Esophagus muscularis mucosa (tissue), 4 donors: ENCODE data around the gene MSH3. TPM values are rescaled to one million over a fixed set of nuclear protein-coding genes. Genes with fewer than 3 reads are reported as not detected.
"Not testable (repeated sequence)": the region's sequence is repeated elsewhere in the genome, so short reads cannot be mapped to it uniquely, and the experiment has no call there.

Experiments used
- DNase-seq: peaks from one replicate; pipeline ENCODE4 v3.0.0-alpha.2; 2017; ENCODE audit errors: extremely low spot score
- H3K27ac ChIP-seq, 4 donors: fragments of 200-600 bp; sonication (generic); replicated peaks in 1 of 4; 1 replicate in 3 of 4; 2 replicates in 1 of 4; pipeline ENCODE4 v1.5.1; 2016 to 2019; ENCODE audit warnings: mild to moderate bottlenecking in 1 of 4
- H3K27me3 ChIP-seq, 4 donors: fragments of 200-600 bp; sonication (generic); one replicate each; pipeline versions ENCODE4 v1.5.1 to v1.6.0; 2016 to 2019
- H3K36me3 ChIP-seq, 4 donors: fragments of 200-600 bp; sonication (generic); one replicate each; pipeline ENCODE4 v1.5.1; 2016 to 2019
- H3K4me1 ChIP-seq, 4 donors: fragments of 200-600 bp; sonication (generic); one replicate each; pipeline ENCODE4 v1.5.1; 2016 to 2019
- H3K4me3 ChIP-seq, 4 donors: fragments of 200-600 bp; sonication (generic); 1 replicate in 2 of 4; 2 replicates in 2 of 4; pipeline ENCODE4 v1.5.1; 2016 to 2019; ENCODE audit warnings: mild to moderate bottlenecking in 4 of 4, moderate library complexity in 1 of 4
- H3K9me3 ChIP-seq, 4 donors: fragments of 200-600 bp; sonication (generic); 1 replicate in 3 of 4; 2 replicates in 1 of 4; pipeline ENCODE4 v1.5.1; 2016 to 2019
- CTCF ChIP-seq, 3 experiments: fragments of 200-600 bp in 2 of 3; fragments of 450-650 bp in 1 of 3; sonication (generic) in 2 of 3; IDR thresholded peaks; one replicate each; pipeline ENCODE4 v1.5.1; 2017 to 2019; ENCODE audit warnings: antibody characterized with exemption in 3 of 3, mild to moderate bottlenecking in 2 of 3, moderate library complexity in 1 of 3
- EP300 ChIP-seq: sonication (generic); formaldehyde crosslinking; IDR thresholded peaks from one replicate; pipeline ENCODE4 v1.6.1; 2017; ENCODE audit warnings: antibody characterized with exemption
- POLR2A ChIP-seq: fragments of 450-650 bp; IDR thresholded peaks from one replicate; pipeline ENCODE4 v1.6.1; 2017; ENCODE audit warnings: antibody characterized with exemption, moderate library complexity, mild to moderate bottlenecking, low read depth
- POLR2AphosphoS5 ChIP-seq, 2 donors: sonication (generic); formaldehyde crosslinking; IDR thresholded peaks; one replicate each; pipeline ENCODE4 v1.6.1; 2017; ENCODE audit warnings: antibody characterized with exemption in 2 of 2
- WGBS: methylation state at CpG from one replicate; pipeline ENCODE4 v1.1.5; 2018; 5-methylcytosine and 5-hydroxymethylcytosine counted together
- intact Hi-C: fragments of 100-400 bp; cut with DNase I; formaldehyde crosslinking; loops from one replicate; pipeline ENCODE4 v1.15.1; 2023
- total RNA-seq, 4 donors: library from RNA; depleted of rRNA; stranded (reverse); fragments of >200 nt; gene quantifications; one replicate each; pipeline versions ENCODE4 v1.1.0 to v1.2.1, GENCODE V29; 2016

MSH3 gene
- total RNA-seq, 4 donors from 2014 or later = 7.6 to 11.6 (median 9.3) TPM

- H3K4me3 ChIP-seq = no peak overlapping the region
- TF ChIP-seq CTCF (IDR thresholded peaks at IDR 0.05) = no peak
- TF ChIP-seq POLR2AphosphoS5 (IDR thresholded peaks at IDR 0.05) = no peak
- TF ChIP-seq EP300 = no peak
- no peak for TF ChIP-seq POLR2A
- H3K27me3 ChIP-seq = no peaks in the 10 kb centered on the region
- no peak for DNase-seq
- H3K36me3 ChIP-seq = peaks cover 13 to 46% (median 33%) of the 10 kb centered on the region in 4 donors
- 62% methylated on average over 1 of the region's 1 CpG for WGBS
- intact Hi-C loops = loop anchor here (5.0 kb wide), 1 partner anchor 169 kb away; the partner anchor contains the start of gene FAM151B
- no peak overlapping the region for H3K27ac ChIP-seq
- H3K4me1 ChIP-seq = peaks cover 12 to 21% (median 19%) of the 10 kb centered on the region in 4 donors
- H3K9me3 ChIP-seq = no peaks in the 10 kb centered on the region
These were observed 2.0 kb downstream of the MSH3 start for GRCh38 chr5:80656425-80656824.

DNA sequence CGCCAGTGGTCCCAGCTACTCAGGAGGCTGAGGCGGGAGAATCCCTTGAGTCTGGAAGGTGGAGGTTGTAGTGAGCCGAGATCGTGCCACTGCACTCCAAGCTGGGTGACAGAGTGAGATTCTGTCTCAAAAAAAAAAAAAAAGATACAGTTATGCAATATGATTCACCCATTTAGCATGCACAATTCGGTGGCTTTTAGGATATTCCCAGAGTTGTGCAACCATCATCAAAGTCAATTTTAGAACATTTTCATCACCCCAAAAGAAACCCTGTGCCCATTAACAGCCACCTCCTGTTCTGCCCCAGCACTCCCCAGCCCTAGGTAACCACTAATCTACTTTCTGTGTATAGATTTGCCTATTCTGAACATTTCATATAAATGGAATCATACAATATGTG is 4.7 kb downstream of the MSH3 start:
- no peak for DNase-seq
- Histone ChIP-seq H3K36me3 (peaks cover 13 to 63% (median 33%) of the 10 kb centered on the region in 4 donors), H3K9me3 (no peaks in the 10 kb centered on the region), H3K4me3 (no peak overlapping the region), H3K4me1 (peaks cover 7 to 9% (median 8%) of the 10 kb centered on the region in 4 donors), H3K27ac (no peak overlapping the region), H3K27me3 (no peaks in the 10 kb centered on the region)
- intact Hi-C loops = loop anchor here (5.0 kb wide), 1 partner anchor 172 kb away; the partner anchor contains the start of gene FAM151B
- no peak for TF ChIP-seq EP300
- TF ChIP-seq POLR2A = no peak
- no peak for TF ChIP-seq CTCF (IDR thresholded peaks at IDR 0.05)
- no peak for TF ChIP-seq POLR2AphosphoS5 (IDR thresholded peaks at IDR 0.05)
- 93% methylated on average over 5 of the region's 5 CpGs for WGBS

- H3K27ac ChIP-seq, H3K9me3 ChIP-seq, DNase-seq, intact Hi-C loops, H3K27me3 ChIP-seq, H3K4me3 ChIP-seq, H3K4me1 ChIP-seq: not testable (repeated sequence)
- WGBS = 86% methylated on average over 7 of the region's 7 CpGs
- H3K36me3 ChIP-seq = peaks cover 16 to 73% (median 36%) of the 10 kb centered on the region in 4 donors
These were observed 6.2 kb downstream of the MSH3 start for GRCh38 chr5:80660661-80661060.

DNA sequence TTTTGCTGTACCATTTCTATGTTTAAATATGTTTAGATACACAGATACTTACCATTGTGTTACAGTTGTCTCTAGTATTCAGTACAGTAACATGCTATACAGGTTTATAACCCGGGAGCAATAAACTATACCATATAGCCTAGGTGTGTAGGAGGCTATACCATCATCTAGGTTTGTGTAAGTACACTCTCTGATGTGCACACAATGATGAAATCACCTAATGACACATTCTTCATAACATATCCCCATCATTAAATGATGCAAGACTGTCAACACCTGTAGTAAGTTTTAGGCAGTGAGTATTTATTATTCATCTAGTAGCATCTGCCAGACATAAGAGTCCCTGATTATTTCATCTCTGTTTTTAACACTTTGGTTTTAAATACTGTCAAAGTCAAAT is 7.7 kb downstream of the MSH3 start:
- H3K9me3 ChIP-seq = no peaks in the 10 kb centered on the region
- H3K4me3 ChIP-seq = no peak overlapping the region
- DNase-seq = no peak
- H3K36me3 ChIP-seq = peaks cover 20 to 78% (median 37%) of the 10 kb centered on the region in 4 donors
- 61% methylated on average over 1 of the region's 1 CpG for WGBS
- no peaks in the 10 kb centered on the region for H3K27me3 ChIP-seq
- intact Hi-C loops = no loop called here
- H3K27ac ChIP-seq = no peak overlapping the region
- H3K4me1 ChIP-seq = no peaks in the 10 kb centered on the region
- no peak for TF ChIP-seq POLR2A
- no peak for TF ChIP-seq POLR2AphosphoS5 (IDR thresholded peaks at IDR 0.05)
- TF ChIP-seq CTCF (IDR thresholded peaks at IDR 0.05) = no peak
- no peak for TF ChIP-seq EP300

DNA sequence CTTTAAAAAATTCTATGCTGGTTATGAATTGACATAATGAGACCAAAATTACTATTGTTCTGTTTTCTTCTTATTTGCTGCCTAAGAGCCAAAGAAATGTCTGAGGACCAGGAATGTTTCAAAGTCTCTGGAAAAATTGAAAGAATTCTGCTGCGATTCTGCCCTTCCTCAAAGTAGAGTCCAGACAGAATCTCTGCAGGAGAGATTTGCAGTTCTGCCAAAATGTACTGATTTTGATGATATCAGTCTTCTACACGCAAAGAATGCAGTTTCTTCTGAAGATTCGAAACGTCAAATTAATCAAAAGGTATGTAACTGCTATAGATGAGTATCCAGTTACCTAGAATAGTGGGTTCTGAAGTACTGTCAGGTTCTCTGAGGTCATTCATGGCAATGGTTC is 10.6 kb downstream of the MSH3 start:
- intact Hi-C loops = no loop called here
- Histone ChIP-seq H3K9me3 (no peaks in the 10 kb centered on the region), H3K4me3 (no peak overlapping the region)

More for the DNA sequence above, 10.6 kb downstream of the MSH3 start:
- Histone ChIP-seq H3K27me3 (no peaks in the 10 kb centered on the region), H3K36me3 (peaks cover 11 to 71% (median 20%) of the 10 kb centered on the region in 4 donors), H3K27ac (no peak overlapping the region), H3K4me1 (no peaks in the 10 kb centered on the region)
- WGBS = 88% methylated on average over 4 of the region's 4 CpGs
- TF ChIP-seq EP300 (no peak), POLR2AphosphoS5 (IDR thresholded peaks at IDR 0.05) (no peak), CTCF (IDR thresholded peaks at IDR 0.05) (no peak), POLR2A (no peak)
- no peak for DNase-seq
